AG04450 (cell line): Measurements from ENCODE around the gene CLEC20A. TPM values are rescaled to one million over a fixed set of nuclear protein-coding genes. Genes with fewer than 3 reads are reported as not detected.
"Not testable (repeated sequence)": the region's sequence is repeated elsewhere in the genome, so short reads cannot be mapped to it uniquely, and the experiment has no call there.

Experiments
- CTCF ChIA-PET: fragments of 300-600, 350-600 bp; formaldehyde crosslinking; extraction: SDS; loops from one replicate; lab custom pipeline; 2022; ENCODE audit warnings: antibody characterized with exemption, inconsistent platforms; lab: Charles Lee
- POLR2A ChIA-PET: fragments of 350-600 bp; formaldehyde crosslinking; extraction: SDS; loops from one replicate; lab custom pipeline; 2021; ENCODE audit warnings: antibody characterized with exemption, inconsistent platforms; lab: Yijun Ruan, JAX
- DNase-seq: peaks from one replicate; pipeline ENCODE4 v3.0.0-alpha.2; 2011; ENCODE audit warnings: low read depth, low spot score
- H3K27ac ChIP-seq: one replicate; pipeline ENCODE4 v1.5.1; 2012; ENCODE audit warnings: low read depth, low read length, control low read depth
- H3K27me3 ChIP-seq: one replicate; pipeline ENCODE4 v1.6.0; 2012; ENCODE audit warnings: low read length; ENCODE audit not compliant: control insufficient read depth, insufficient read depth
- H3K4me3 ChIP-seq: 2 replicates; pipeline ENCODE4 v1.5.1; 2011; ENCODE audit warnings: mild to moderate bottlenecking, low read depth, low read length, control low read depth
- H3K9me3 ChIP-seq: 2 replicates; pipeline ENCODE4 v1.5.1; 2012; ENCODE audit warnings: low read length; ENCODE audit not compliant: control insufficient read depth, insufficient read depth
- CTCF ChIP-seq: IDR thresholded peaks from 2 replicates; pipeline ENCODE4 v1.5.1; 2011; ENCODE audit warnings: low read depth, low read length, control low read depth, inconsistent platforms
- polyA plus RNA-seq: library from polyadenylated mRNA; depleted of rRNA; stranded (reverse); fragments of >200 nt; gene quantifications from 2 replicates; pipeline ENCODE4 v1.2.3, GENCODE V29; 2011

CLEC20A gene
- polyA plus RNA-seq, 1 experiment = not detected

GRCh38 chr1:178509414-178510007 is 12.7 kb upstream of the CLEC20A start:
- ChIA-PET POLR2A (no interaction called here), CTCF (interaction anchor here (7.5 kb wide), 1 partner anchor 8 kb away, joined by 59 read pairs; no protein-coding TSS in a partner anchor)
- no peak for DNase-seq

GRCh38 chr1:178506669-178507068 is 9.9 kb upstream of the CLEC20A start:
- Histone ChIP-seq H3K4me3 (no peak overlapping the region), H3K27me3 (peaks cover 3% of the 10 kb centered on the region), H3K9me3 (no peaks in the 10 kb centered on the region), H3K27ac (no peak overlapping the region)
- ChIA-PET CTCF (interaction anchor here (0.7 kb wide), 2 partner anchors 65 to 66 kb away, joined by 3 read pairs; no protein-coding TSS in a partner anchor), POLR2A (interaction anchor here (0.6 kb wide), 1 partner anchor 10 kb away, joined by 3 read pairs; no protein-coding TSS in a partner anchor)
- no peak for DNase-seq
- TF ChIP-seq CTCF = no peak

More at GRCh38 chr1:178509414-178510007, 12.7 kb upstream of the CLEC20A start:
- Histone ChIP-seq H3K27ac (no peak overlapping the region), H3K4me3 (no peak overlapping the region), H3K27me3 (no peaks in the 10 kb centered on the region), H3K9me3 (no peaks in the 10 kb centered on the region; the same call in 1 of the 2 replicates)
- no peak for TF ChIP-seq CTCF

GRCh38 chr1:178506177-178506576 is 9.4 kb upstream of the CLEC20A start:
- no peak for TF ChIP-seq CTCF
- ChIA-PET POLR2A (interaction anchor here (0.6 kb wide), 1 partner anchor 11 kb away, joined by 3 read pairs; no protein-coding TSS in a partner anchor), CTCF (interaction anchor here (0.9 to 1.0 kb wide), 2 partner anchors 12 to 196 kb away, joined by 4 to 5 read pairs; no protein-coding TSS in a partner anchor)
- Histone ChIP-seq H3K9me3 (no peaks in the 10 kb centered on the region), H3K27ac (no peak overlapping the region), H3K27me3 (peaks cover 3% of the 10 kb centered on the region), H3K4me3 (no peak overlapping the region)
- DNase-seq = no peak

GRCh38 chr1:178504286-178504685 is 7.5 kb upstream of the CLEC20A start:
- ChIA-PET POLR2A (no interaction called here), CTCF (interaction anchor here (0.6 to 5.2 kb wide), 3 partner anchors 205 to 498 kb away, joined by 4 to 81 read pairs (median 6); no protein-coding TSS in a partner anchor)
- Histone ChIP-seq H3K9me3 (no peaks in the 10 kb centered on the region), H3K4me3 (no peak overlapping the region), H3K27me3 (peaks cover 3% of the 10 kb centered on the region), H3K27ac (no peak overlapping the region)
- DNase-seq = no peak
- no peak for TF ChIP-seq CTCF

GRCh38 chr1:178503849-178504248 is 7.1 kb upstream of the CLEC20A start:
- Histone ChIP-seq H3K9me3 (no peaks in the 10 kb centered on the region), H3K27ac (no peak overlapping the region), H3K4me3 (no peak overlapping the region), H3K27me3 (peaks cover 3% of the 10 kb centered on the region)
- DNase-seq = no peak
- TF ChIP-seq CTCF = no peak
- CTCF ChIA-PET = interaction anchor here (1.1 to 5.2 kb wide), 4 partner anchors 27 to 499 kb away, joined by 3 to 187 read pairs (median 44); no protein-coding TSS in a partner anchor
- POLR2A ChIA-PET = no interaction called here

GRCh38 chr1:178503316-178503715 is 6.6 kb upstream of the CLEC20A start:
- H3K27ac ChIP-seq, H3K9me3 ChIP-seq, DNase-seq, H3K4me3 ChIP-seq, H3K27me3 ChIP-seq, POLR2A ChIA-PET: not testable (repeated sequence)
- CTCF ChIA-PET = interaction anchor here (1.1 to 5.2 kb wide), 5 partner anchors 28 to 500 kb away, joined by 3 to 187 read pairs (median 21); no protein-coding TSS in a partner anchor
